CD14-positive monocyte (primary cell): ENCODE data around the gene LAMTOR1. TPM values are rescaled to one million over a fixed set of nuclear protein-coding genes. Genes with fewer than 3 reads are reported as not detected.

ENCODE experiments used
- DNase-seq, 3 donors: peaks; one replicate each; pipeline ENCODE4 v3.0.0-alpha.2; 2011 to 2022
- H2AFZ ChIP-seq: 2 replicates; pipeline ENCODE4 v1.6.0; 2012; ENCODE audit warnings: mild to moderate bottlenecking, low read depth, low read length, inconsistent platforms; ENCODE audit not compliant: insufficient read depth, poor library complexity, severe bottlenecking
- H3K27ac ChIP-seq, 2 donors: 1 replicate in 1 of 2; 2 replicates in 1 of 2; pipeline ENCODE4 v1.5.1; 2012 to 2013; ENCODE audit warnings: low read length in 2 of 2, control low read depth in 1 of 2, inconsistent platforms in 1 of 2, low read depth in 1 of 2, mild to moderate bottlenecking in 1 of 2
- H3K27me3 ChIP-seq, 2 donors: one replicate each; pipeline versions ENCODE4 v1.6.0 to v1.6.1; 2011 to 2013; ENCODE audit warnings: low read length in 2 of 2; ENCODE audit not compliant: control insufficient read depth in 2 of 2, insufficient read depth in 2 of 2
- H3K36me3 ChIP-seq, 2 donors: replicated peaks in 1 of 2; 1 replicate in 1 of 2; 2 replicates in 1 of 2; pipeline versions ENCODE4 v1.5.1 to v1.6.1; 2012 to 2013; ENCODE audit warnings: low read length in 2 of 2, control low read depth in 1 of 2, inconsistent platforms in 1 of 2, mild to moderate bottlenecking in 1 of 2; ENCODE audit not compliant: insufficient read depth in 2 of 2, control insufficient read depth in 1 of 2
- H3K4me1 ChIP-seq, 2 donors: 1 replicate in 1 of 2; 2 replicates in 1 of 2; pipeline versions ENCODE4 v1.5.1 to v1.6.1; 2012 to 2013; ENCODE audit warnings: low read length in 2 of 2, control low read depth in 1 of 2, inconsistent platforms in 1 of 2, mild to moderate bottlenecking in 1 of 2, moderate library complexity in 1 of 2; ENCODE audit not compliant: insufficient read depth in 2 of 2, control insufficient read depth in 1 of 2
- H3K4me2 ChIP-seq: replicated peaks from 2 replicates; pipeline ENCODE3; 2012; ENCODE audit warnings: low read length, moderate library complexity, mild to moderate bottlenecking; ENCODE audit not compliant: poor library complexity, severe bottlenecking; ENCODE audit errors: extremely low read depth
- H3K4me3 ChIP-seq, 3 experiments: fragments of 200-600 bp in 1 of 3; sonication (generic) in 1 of 3; replicated peaks in 1 of 3; 1 replicate in 2 of 3; 2 replicates in 1 of 3; pipeline ENCODE4 v1.5.1; 2011 to 2013; ENCODE audit warnings: low read length in 3 of 3, mild to moderate bottlenecking in 3 of 3, control low read depth in 2 of 3, low read depth in 2 of 3, inconsistent platforms in 1 of 3, moderate library complexity in 1 of 3
- H3K79me2 ChIP-seq: 2 replicates; pipeline ENCODE4 v1.6.0; 2012; ENCODE audit warnings: mild to moderate bottlenecking, control low read depth, inconsistent platforms, low read length, moderate library complexity; ENCODE audit not compliant: insufficient read depth
- H3K9ac ChIP-seq: 2 replicates; pipeline ENCODE4 v1.6.0; 2017; ENCODE audit warnings: low read length, mild to moderate bottlenecking; ENCODE audit not compliant: insufficient read depth, poor library complexity, severe bottlenecking
- H3K9me3 ChIP-seq, 2 donors: replicated peaks in 1 of 2; 1 replicate in 1 of 2; 2 replicates in 1 of 2; pipeline versions ENCODE4 v1.5.1 to v1.6.1; 2012 to 2013; ENCODE audit warnings: low read length in 2 of 2, control low read depth in 1 of 2; ENCODE audit not compliant: control insufficient read depth in 1 of 2, insufficient read depth in 1 of 2
- H4K20me1 ChIP-seq: 2 replicates; pipeline ENCODE4 v1.6.0; 2012; ENCODE audit warnings: mild to moderate bottlenecking, low read length, control low read depth, moderate library complexity; ENCODE audit not compliant: insufficient read depth
- H3K27ac Mint-ChIP-seq, 7 donors: one replicate each; pipeline ENCODE4 v1.8.0; 2020; ENCODE audit warnings: mild to moderate bottlenecking in 7 of 7, mixed read lengths in 7 of 7, moderate library complexity in 6 of 7, inconsistent platforms in 2 of 7
- H3K27me3 Mint-ChIP-seq, 3 donors: one replicate each; pipeline ENCODE4 v1.8.0; 2021 to 2022; ENCODE audit warnings: low read depth in 3 of 3, mild to moderate bottlenecking in 3 of 3, mixed read lengths in 3 of 3, moderate library complexity in 3 of 3, inconsistent platforms in 1 of 3
- H3K36me3 Mint-ChIP-seq, 2 donors: one replicate each; pipeline ENCODE4 v1.8.0; 2020; ENCODE audit warnings: mixed read lengths in 2 of 2, inconsistent platforms in 1 of 2, mild to moderate bottlenecking in 1 of 2
- H3K4me1 Mint-ChIP-seq: one replicate; pipeline ENCODE4 v1.8.0; 2020; ENCODE audit warnings: mild to moderate bottlenecking, mixed read lengths
- H3K4me3 Mint-ChIP-seq, 2 donors: one replicate each; pipeline ENCODE4 v1.8.0; 2020; ENCODE audit warnings: mild to moderate bottlenecking in 2 of 2, mixed read lengths in 2 of 2, moderate library complexity in 1 of 2
- H3K9me3 Mint-ChIP-seq, 7 donors: one replicate each; pipeline ENCODE4 v1.8.0; 2020 to 2022; ENCODE audit warnings: mixed read lengths in 7 of 7, mild to moderate bottlenecking in 6 of 7, moderate library complexity in 6 of 7, inconsistent platforms in 2 of 7
- WGBS: methylation state at CpG from one replicate; pipeline ENCODE4 v1.1.5; 2013; ENCODE audit warnings: missing lambda C conversion rate; ENCODE audit not compliant: insufficient coverage; 5-methylcytosine and 5-hydroxymethylcytosine counted together
- intact Hi-C, 2 donors: fragments of 100-400 bp; cut with micrococcal nuclease; formaldehyde crosslinking; loops; one replicate each; pipeline versions ENCODE4 v1.15.0 to v1.15.1; 2023
- polyA plus RNA-seq, 3 donors: library from polyadenylated mRNA; depleted of rRNA in 1 of 3; unstranded in 2 of 3; stranded (reverse) in 1 of 3; fragments of 300-500 nt in 2 of 3; fragments of >200 nt in 1 of 3; fragmentation: Illumina TruSeq in 2 of 3; gene quantifications; 1 replicate in 2 of 3; 2 replicates in 1 of 3; pipeline ENCODE4 v1.2.3, GENCODE V29; 2012 to 2021
- TF ChIP-seq, protein P1 (sequence below): fragments of 200-600 bp; IDR thresholded peaks from one replicate; pipeline ENCODE4 v1.8.0; 2022; ENCODE audit warnings: antibody characterized with exemption, mild to moderate bottlenecking

The LAMTOR1 gene
- polyA plus RNA-seq, 3 donors: 224 to 292 (median 256) TPM

GRCh38 chr11:72075756-72076155 is 27.3 kb downstream of the LAMTOR1 start:
- Mint-ChIP-seq H3K4me3 (peak overlapping the region in 1 of 2 donors; percentile 88), H3K27ac (peak overlapping the region; percentile 91 to 98 (median 96)), H3K36me3 (peaks cover 0 to 4% of the 10 kb centered on the region in 2 donors), H3K9me3 (no peaks in the 10 kb centered on the region), H3K27me3 (no peaks in the 10 kb centered on the region), H3K4me1 (peaks cover 50% of the 10 kb centered on the region)
- peaks cover 95% of the 10 kb centered on the region for H3K79me2 ChIP-seq
- TF ChIP-seq, protein P1, sequence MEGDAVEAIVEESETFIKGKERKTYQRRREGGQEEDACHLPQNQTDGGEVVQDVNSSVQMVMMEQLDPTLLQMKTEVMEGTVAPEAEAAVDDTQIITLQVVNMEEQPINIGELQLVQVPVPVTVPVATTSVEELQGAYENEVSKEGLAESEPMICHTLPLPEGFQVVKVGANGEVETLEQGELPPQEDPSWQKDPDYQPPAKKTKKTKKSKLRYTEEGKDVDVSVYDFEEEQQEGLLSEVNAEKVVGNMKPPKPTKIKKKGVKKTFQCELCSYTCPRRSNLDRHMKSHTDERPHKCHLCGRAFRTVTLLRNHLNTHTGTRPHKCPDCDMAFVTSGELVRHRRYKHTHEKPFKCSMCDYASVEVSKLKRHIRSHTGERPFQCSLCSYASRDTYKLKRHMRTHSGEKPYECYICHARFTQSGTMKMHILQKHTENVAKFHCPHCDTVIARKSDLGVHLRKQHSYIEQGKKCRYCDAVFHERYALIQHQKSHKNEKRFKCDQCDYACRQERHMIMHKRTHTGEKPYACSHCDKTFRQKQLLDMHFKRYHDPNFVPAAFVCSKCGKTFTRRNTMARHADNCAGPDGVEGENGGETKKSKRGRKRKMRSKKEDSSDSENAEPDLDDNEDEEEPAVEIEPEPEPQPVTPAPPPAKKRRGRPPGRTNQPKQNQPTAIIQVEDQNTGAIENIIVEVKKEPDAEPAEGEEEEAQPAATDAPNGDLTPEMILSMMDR: no peak
- H3K9ac ChIP-seq: peak overlapping the region; percentile 42
- no peak for DNase-seq
- H2AFZ ChIP-seq: peak overlapping the region; percentile 79
- no peaks in the 10 kb centered on the region for H3K9me3 ChIP-seq
- no peaks in the 10 kb centered on the region for H3K27me3 ChIP-seq
- peak overlapping the region; percentile 74 for H3K4me2 ChIP-seq
- no peaks in the 10 kb centered on the region for H3K36me3 ChIP-seq
- no peaks in the 10 kb centered on the region for H4K20me1 ChIP-seq
- peak overlapping the region in 1 of 3 experiments; percentile 61 for H3K4me3 ChIP-seq
- peak overlapping the region in 1 of 2 donors; percentile 86 for H3K27ac ChIP-seq
- peaks cover 35 to 68% of the 10 kb centered on the region in 2 donors for H3K4me1 ChIP-seq
- intact Hi-C loops: loop anchor here in 1 of 2 donors (5.0 kb wide), 1 partner anchor 33 kb away; no protein-coding TSS in a partner anchor
- 100% methylated on average over 3 of the region's 4 CpGs for WGBS

DNA sequence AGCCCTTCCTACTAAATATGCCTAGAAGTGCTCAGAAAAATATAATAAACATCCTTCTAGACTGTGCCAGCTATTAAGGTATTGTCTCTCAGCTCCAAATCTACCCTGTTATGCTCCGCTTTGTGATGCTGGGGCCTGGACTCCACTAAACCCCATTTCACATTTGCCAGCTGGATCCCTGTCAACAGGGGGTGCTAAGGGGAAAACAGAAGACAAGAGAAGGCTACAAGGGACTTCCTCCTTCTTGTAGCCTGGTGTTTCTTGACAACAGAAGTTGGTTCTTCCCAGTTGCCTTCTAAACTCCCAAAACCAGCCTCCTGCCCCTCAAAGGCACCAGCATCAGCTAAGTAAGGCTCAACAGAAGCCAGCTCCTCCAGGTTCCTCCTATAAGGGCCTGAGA is 28.0 kb downstream of the LAMTOR1 start:
- no peaks in the 10 kb centered on the region for H3K9me3 ChIP-seq
- H3K9ac ChIP-seq: peak overlapping the region; percentile 42
- peaks cover 56% of the 10 kb centered on the region for H3K4me1 Mint-ChIP-seq
- peak overlapping the region; percentile 91 to 98 (median 96) for H3K27ac Mint-ChIP-seq
- no peaks in the 10 kb centered on the region for H3K9me3 Mint-ChIP-seq
- peak overlapping the region; percentile 79 for H2AFZ ChIP-seq
- peaks cover 0 to 4% of the 10 kb centered on the region in 2 donors for H3K36me3 Mint-ChIP-seq
- WGBS: no CpG with 5 or more reads among the region's 1 CpG
- no peaks in the 10 kb centered on the region for H4K20me1 ChIP-seq
- H3K4me2 ChIP-seq: peak overlapping the region; percentile 74
- DNase-seq: peak; percentile 64 to 71 (median 65)
- peaks cover 95% of the 10 kb centered on the region for H3K79me2 ChIP-seq
- intact Hi-C loops: loop anchor here in 1 of 2 donors (5.0 kb wide), 1 partner anchor 33 kb away; no protein-coding TSS in a partner anchor
- peak overlapping the region in 2 of 3 experiments; percentile 0 to 61 for H3K4me3 ChIP-seq
- H3K27ac ChIP-seq: peak overlapping the region; percentile 43 to 86
- peaks cover 42 to 74% of the 10 kb centered on the region in 2 donors for H3K4me1 ChIP-seq
- no peaks in the 10 kb centered on the region for H3K27me3 Mint-ChIP-seq
- H3K36me3 ChIP-seq: no peaks in the 10 kb centered on the region
- no peaks in the 10 kb centered on the region for H3K27me3 ChIP-seq
- TF ChIP-seq, protein P1: peak; percentile 67
- H3K4me3 Mint-ChIP-seq: peak overlapping the region; percentile 68 to 88
